ENCODE results near the gene SMIM7. TPM values are rescaled to one million over a fixed set of nuclear protein-coding genes. Genes with fewer than 3 reads are reported as not detected.

The SMIM7 gene
- total RNA-seq, 4 donors from 2014 or later = 77.3 to 121 (median 98.8) TPM

- no peaks in the 10 kb centered on the region for H3K27me3 ChIP-seq
- TF ChIP-seq EP300 (IDR thresholded peaks at IDR 0.05) (no peak), POLR2AphosphoS5 (IDR thresholded peaks at IDR 0.05) (no peak), CTCF (IDR thresholded peaks at IDR 0.05) (no peak), POLR2A (IDR thresholded peaks at IDR 0.05) (no peak)
- peak overlapping the region; percentile 94 for H3K27ac ChIP-seq
- H3K4me3 ChIP-seq = peak overlapping the region; percentile 100
- 0% methylated on average over 24 of the region's 52 CpGs for WGBS
- peaks cover 23% of the 10 kb centered on the region for H3K36me3 ChIP-seq
- H3K9me3 ChIP-seq = no peaks in the 10 kb centered on the region
- DNase-seq (ENCODE audit: low spot score in 2 of 2) = peak in 1 of 2 donors; percentile 74
- H3K4me1 ChIP-seq = peaks cover 34% of the 10 kb centered on the region
These were observed 32.6 kb downstream of the SMIM7 start for GRCh38 chr19:16627193-16627927.

GRCh38 chr19:16626796-16627192 is 33.1 kb downstream of the SMIM7 start:
- no peaks in the 10 kb centered on the region for H3K27me3 ChIP-seq
- H3K4me3 ChIP-seq = peak overlapping the region; percentile 100
- 4% methylated on average over 12 of the region's 12 CpGs for WGBS
- H3K36me3 ChIP-seq = peaks cover 23% of the 10 kb centered on the region
- TF ChIP-seq POLR2AphosphoS5 (IDR thresholded peaks at IDR 0.05) (no peak), EP300 (IDR thresholded peaks at IDR 0.05) (no peak), POLR2A (IDR thresholded peaks at IDR 0.05) (no peak)
- peak overlapping the region; percentile 94 for H3K27ac ChIP-seq
- no peaks in the 10 kb centered on the region for H3K9me3 ChIP-seq
- H3K4me1 ChIP-seq = peaks cover 38% of the 10 kb centered on the region
- no peak for DNase-seq (ENCODE audit: low spot score in 2 of 2)

- H3K36me3 ChIP-seq = peaks cover 14% of the 10 kb centered on the region
- H3K27ac ChIP-seq = no peak overlapping the region
- no peaks in the 10 kb centered on the region for H3K9me3 ChIP-seq
- peaks cover 45% of the 10 kb centered on the region for H3K4me1 ChIP-seq
- TF ChIP-seq CTCF (IDR thresholded peaks at IDR 0.05) = no peak
- no peak for TF ChIP-seq EP300 (IDR thresholded peaks at IDR 0.05)
- TF ChIP-seq POLR2A (IDR thresholded peaks at IDR 0.05) = no peak
- no peak overlapping the region for H3K4me3 ChIP-seq
- WGBS = 83% methylated on average over 16 of the region's 16 CpGs
- H3K27me3 ChIP-seq = no peaks in the 10 kb centered on the region
- DNase-seq (ENCODE audit: low spot score in 2 of 2) = no peak
These were observed 34.6 kb downstream of the SMIM7 start for GRCh38 chr19:16625163-16625958.

GRCh38 chr19:16624236-16624635 is 35.7 kb downstream of the SMIM7 start:
- H3K4me3 ChIP-seq = no peak overlapping the region
- no peaks in the 10 kb centered on the region for H3K27me3 ChIP-seq
- WGBS = 79% methylated on average over 10 of the region's 10 CpGs
- H3K27ac ChIP-seq = no peak overlapping the region
- no peak for TF ChIP-seq POLR2AphosphoS5 (IDR thresholded peaks at IDR 0.05)
- no peak for TF ChIP-seq CTCF (IDR thresholded peaks at IDR 0.05)
- TF ChIP-seq EP300 (IDR thresholded peaks at IDR 0.05) = no peak
- no peak for TF ChIP-seq POLR2A (IDR thresholded peaks at IDR 0.05)
- no peaks in the 10 kb centered on the region for H3K9me3 ChIP-seq
- H3K36me3 ChIP-seq = peaks cover 14% of the 10 kb centered on the region
- peaks cover 49% of the 10 kb centered on the region for H3K4me1 ChIP-seq
- DNase-seq (ENCODE audit: low spot score in 2 of 2) = no peak

- DNase-seq (ENCODE audit: low spot score in 2 of 2) = no peak
- H3K4me3 ChIP-seq = no peak overlapping the region
- no peaks in the 10 kb centered on the region for H3K27me3 ChIP-seq
- TF ChIP-seq POLR2A (IDR thresholded peaks at IDR 0.05) (no peak), POLR2AphosphoS5 (IDR thresholded peaks at IDR 0.05) (no peak), EP300 (IDR thresholded peaks at IDR 0.05) (no peak), CTCF (IDR thresholded peaks at IDR 0.05) (no peak)
- no peak overlapping the region for H3K27ac ChIP-seq
- no peaks in the 10 kb centered on the region for H3K9me3 ChIP-seq
- 73% methylated on average over 6 of the region's 6 CpGs for WGBS
- peaks cover 46% of the 10 kb centered on the region for H3K4me1 ChIP-seq
- H3K36me3 ChIP-seq = peaks cover 14% of the 10 kb centered on the region
These were observed 36.4 kb downstream of the SMIM7 start for GRCh38 chr19:16623576-16623975.
